Ovary (tissue), 3 donors: Measurements from ENCODE around the gene CEACAM5.

ENCODE experiments used
- CTCF ChIP-seq, 3 donors: fragments of 450-650 bp in 2 of 3; fragments of 200-600 bp in 1 of 3; IDR thresholded peaks; one replicate each; pipeline versions ENCODE4 v1.5.1 to v1.8.0; 2016 to 2022; ENCODE audit warnings: antibody characterized with exemption in 3 of 3, mild to moderate bottlenecking in 1 of 3
- EP300 ChIP-seq: sonication (generic); formaldehyde crosslinking; IDR thresholded peaks from one replicate; pipeline ENCODE4 v1.6.1; 2017; ENCODE audit warnings: antibody characterized with exemption
- donor health status: DM: no; HTN: no; CAD: no.

- TF ChIP-seq EP300, result no peak
- TF ChIP-seq CTCF (IDR thresholded peaks at IDR 0.05), result no peak
Observed at GRCh38 chr19:41703602-41704293, 4.7 kb upstream of the CEACAM5 start.
